Omental fat pad (tissue), 4 donors: ENCODE data around the gene ZNF831. TPM values are rescaled to one million over a fixed set of nuclear protein-coding genes. Genes with fewer than 3 reads are reported as not detected.

ENCODE experiments used
- ATAC-seq: fragments of 150-250 bp; one replicate; pipeline ENCODE4 v1.9.1; 2016; ENCODE audit warnings: mild to moderate bottlenecking, moderate library complexity; ENCODE audit not compliant: low FRiP score
- DNase-seq: peaks from one replicate; pipeline ENCODE4 v3.0.0-alpha.2; 2019; ENCODE audit warnings: low spot score
- CTCF ChIP-seq, 3 donors: fragments of 450-650 bp; IDR thresholded peaks; one replicate each; pipeline ENCODE4 v1.5.1; 2016 to 2017; ENCODE audit warnings: antibody characterized with exemption in 3 of 3, mild to moderate bottlenecking in 3 of 3, moderate library complexity in 2 of 3
- total RNA-seq, 4 donors: library from RNA; depleted of rRNA; stranded (reverse); fragments of >200 nt; gene quantifications; one replicate each; pipeline ENCODE4 v1.1.0, GENCODE V29; 2016

Gene ZNF831
- total RNA-seq, 4 donors from 2014 or later, result 1.3 to 3.6 (median 2.0) TPM

GRCh38 chr20:59195316-59195993 lies 31.8 kb downstream of the ZNF831 start:
- TF ChIP-seq CTCF (IDR thresholded peaks at IDR 0.05), result no peak
- no peak for ATAC-seq
- no peak for DNase-seq

- no peak for DNase-seq
- ATAC-seq, result no peak
- TF ChIP-seq CTCF (IDR thresholded peaks at IDR 0.05), result no peak
Observed at GRCh38 chr20:59204165-59204894, 40.7 kb downstream of the ZNF831 start.

GRCh38 chr20:59205044-59205443 lies 41.4 kb downstream of the ZNF831 start:
- TF ChIP-seq CTCF (IDR thresholded peaks at IDR 0.05), result no peak
- ATAC-seq (no peak), DNase-seq (no peak)

GRCh38 chr20:59207235-59207634 lies 43.6 kb downstream of the ZNF831 start:
- TF ChIP-seq CTCF (IDR thresholded peaks at IDR 0.05), result no peak
- ATAC-seq (no peak), DNase-seq (no peak)

- TF ChIP-seq CTCF (IDR thresholded peaks at IDR 0.05), result no peak
- DNase-seq (no peak), ATAC-seq (no peak)
Observed at GRCh38 chr20:59207742-59208357, 44.2 kb downstream of the ZNF831 start.

- no peak for TF ChIP-seq CTCF (IDR thresholded peaks at IDR 0.05)
- ATAC-seq, result no peak
- DNase-seq, result no peak
Observed at GRCh38 chr20:59210186-59210585, 46.6 kb downstream of the ZNF831 start.
